Heart left ventricle (tissue), 16 donors: ENCODE measurements around the gene RPL38. TPM values are rescaled to one million over a fixed set of nuclear protein-coding genes. Genes with fewer than 3 reads are reported as not detected.
A peak's percentile ranks its signal among the peaks of the same experiment; 100 is the strongest.

ENCODE experiments used
- ATAC-seq, 4 donors: fragments of 200-7000 bp; cut with Tn5 transposase; one replicate each; pipeline ENCODE4 v1.9.1; 2020 to 2022; ENCODE audit warnings: moderate library complexity in 4 of 4, mild to moderate bottlenecking in 3 of 4, moderate number of reproducible peaks in 1 of 4
- DNase-seq, 5 donors: peaks; one replicate each; pipeline ENCODE4 v3.0.0-alpha.2; 2020
- H3K27ac ChIP-seq, 12 donors: fragments of 200-600 bp; sonication (generic) in 4 of 12; one replicate each; pipeline versions ENCODE4 v1.5.0 to v1.8.0; 2016 to 2022; ENCODE audit warnings: mild to moderate bottlenecking in 2 of 12
- H3K27me3 ChIP-seq, 9 donors: fragments of 200-600 bp; sonication (generic) in 2 of 9; one replicate each; pipeline versions ENCODE4 v1.5.1 to v1.8.0; 2016 to 2022; ENCODE audit warnings: mild to moderate bottlenecking in 3 of 9
- H3K36me3 ChIP-seq, 9 donors: fragments of 200-600 bp; sonication (generic) in 2 of 9; one replicate each; pipeline versions ENCODE4 v1.5.0 to v1.8.0; 2018 to 2022; ENCODE audit warnings: mild to moderate bottlenecking in 2 of 9
- H3K4me1 ChIP-seq, 12 donors: fragments of 200-600 bp; sonication (generic) in 4 of 12; one replicate each; pipeline versions ENCODE4 v1.5.0 to v1.8.0; 2016 to 2022; ENCODE audit warnings: mild to moderate bottlenecking in 3 of 12
- H3K4me3 ChIP-seq, 12 donors: fragments of 200-600 bp; sonication (generic) in 4 of 12; one replicate each; pipeline versions ENCODE4 v1.5.0 to v1.8.0; 2017 to 2022; ENCODE audit warnings: mild to moderate bottlenecking in 9 of 12, moderate library complexity in 4 of 12
- H3K9me3 ChIP-seq, 12 donors: fragments of 200-600 bp; sonication (generic) in 4 of 12; one replicate each; pipeline versions ENCODE4 v1.5.0 to v1.8.0; 2016 to 2022; ENCODE audit warnings: mild to moderate bottlenecking in 1 of 12
- CTCF ChIP-seq, 12 donors: fragments of 200-600 bp; sonication (generic) in 4 of 12; IDR thresholded peaks; one replicate each; pipeline versions ENCODE4 v1.5.0 to v1.8.0; 2018 to 2022; ENCODE audit warnings: antibody characterized with exemption in 12 of 12, mild to moderate bottlenecking in 5 of 12
- POLR2A ChIP-seq, 2 donors: fragments of 450-650 bp; IDR thresholded peaks; one replicate each; pipeline ENCODE4 v1.6.1; 2017; ENCODE audit warnings: antibody characterized with exemption in 2 of 2, mild to moderate bottlenecking in 2 of 2, moderate library complexity in 2 of 2
- WGBS, 4 donors: extraction: QIAGEN DNeasy Blood & Tissue Kit in 2 of 4; methylation state at CpG; one replicate each; pipeline versions ENCODE4 v1.1.5 to v1.1.7; 2013 to 2018; 5-methylcytosine and 5-hydroxymethylcytosine counted together
- intact Hi-C, 10 donors: fragments of 100-400 bp; cut with DNase I; formaldehyde crosslinking; loops; one replicate each; pipeline versions ENCODE4 v1.11.1 to v1.14.2; 2022
- polyA plus RNA-seq, 2 donors: library from polyadenylated mRNA; stranded (reverse); fragments of 200-250 nt; gene quantifications; one replicate each; pipeline ENCODE4 v1.2.3, GENCODE V29; 2013
- total RNA-seq, 9 donors: library from RNA; depleted of rRNA in 2 of 9; stranded (reverse); fragments of >200 nt in 2 of 9; fragmentation: NEBNext Ultra II Directional in 3 of 9; extraction: Animal tissue kit (Norgen Biotek cat#: 25700) in 3 of 9; gene quantifications; one replicate each; pipeline versions ENCODE4 v1.1.0 to v1.2.4, GENCODE V29; 2016 to 2023
- donor health status: ischemic (EF 13 %, LVEDD 7.1; RV severe dilation, severe dysfunction).
- donor health status: healthy with polysubstance abuse.
- donor health status: DM: no; HTN: yes; CAD: no.
- donor health status: DM: no; HTN: no; CAD: no.
- donor health status: ischemic (EF 25% LVEDD 6.9; RV normal size, moderate dysfunction).
- donor health status: ischemic (EF 25% LVEDD 5.7; RV mildly dilated, moderate dysfunction).
- donor health status: healthy.
- donor health status: DM: yes; HTN: yes; CAD: no.
- donor health status: ischemic (EF 35%, LVEDD 5.7; RV mildly dilated, moderate dysfunction).
- donor health status: nonischemic (EF 11% LVEDD 7.7; RV severe dilation, severe dysfunction).
- donor health status: DM: yes; HTN: yes; CAD: no.
- donor health status: PGD.
- donor health status: ischemic (EF 29% LVEDD 5.4; RV normal size, mild dysfunction).
- donor health status: nonischemic (EF 23%, LVEDD 6.1; RV moderate dilation, normal function).

Gene RPL38
- total and polyA plus RNA-seq, 11 donors, result 244 to 1,830 (median 740) TPM

- Histone ChIP-seq H3K27ac (no peak overlapping the region), H3K4me3 (no peak overlapping the region), H3K36me3 (no peaks in the 10 kb centered on the region), H3K4me1 (no peaks in the 10 kb centered on the region), H3K9me3 (no peaks in the 10 kb centered on the region), H3K27me3 (peaks cover 0 to 13% (median 0%) of the 10 kb centered on the region in 9 donors)
- ATAC-seq (no peak), DNase-seq (peak in 1 of 5 donors; percentile 1)
- WGBS, 4 donors, result 83 to 96% (median 91%) methylated on average over 8 to 9 of the region's 9 CpGs
- no peak for TF ChIP-seq POLR2A (IDR thresholded peaks at IDR 0.05)
- TF ChIP-seq CTCF (IDR thresholded peaks at IDR 0.05), result no peak
- intact Hi-C loops, result no loop called here
Observed at GRCh38 chr17:74157366-74157765, 46.1 kb upstream of the RPL38 start.

- H3K36me3 ChIP-seq, result no peaks in the 10 kb centered on the region
- TF ChIP-seq CTCF (IDR thresholded peaks at IDR 0.05) (no peak), POLR2A (IDR thresholded peaks at IDR 0.05) (no peak)
- H3K9me3 ChIP-seq, result no peaks in the 10 kb centered on the region
- no peaks in the 10 kb centered on the region for H3K4me1 ChIP-seq
- intact Hi-C loops, result no loop called here
- no peak for ATAC-seq
- peaks cover 0 to 19% (median 0%) of the 10 kb centered on the region in 9 donors for H3K27me3 ChIP-seq
- H3K27ac ChIP-seq, result no peak overlapping the region
- no peak overlapping the region for H3K4me3 ChIP-seq
- peak in 1 of 5 donors; percentile 4 for DNase-seq
Observed at GRCh38 chr17:74158761-74159160, 44.7 kb upstream of the RPL38 start.

- TF ChIP-seq POLR2A (IDR thresholded peaks at IDR 0.05) (no peak), CTCF (IDR thresholded peaks at IDR 0.05) (no peak)
- H3K4me3 ChIP-seq, result no peak overlapping the region
- ATAC-seq, result no peak
- H3K27ac ChIP-seq, result no peak overlapping the region
- no peaks in the 10 kb centered on the region for H3K4me1 ChIP-seq
- H3K36me3 ChIP-seq, result no peaks in the 10 kb centered on the region
- WGBS, 4 donors, result 86 to 93% (median 89%) methylated on average over 5 of the region's 5 CpGs
- peak in 1 of 5 donors; percentile 4 for DNase-seq
- peaks cover 0 to 19% (median 0%) of the 10 kb centered on the region in 9 donors for H3K27me3 ChIP-seq
- H3K9me3 ChIP-seq, result no peaks in the 10 kb centered on the region
- intact Hi-C loops, result no loop called here
Observed at GRCh38 chr17:74159226-74159840, 44.1 kb upstream of the RPL38 start.

- TF ChIP-seq POLR2A (IDR thresholded peaks at IDR 0.05) (no peak), CTCF (IDR thresholded peaks at IDR 0.05) (no peak)
- no peaks in the 10 kb centered on the region for H3K4me1 ChIP-seq
- no peak overlapping the region for H3K27ac ChIP-seq
- ATAC-seq, result no peak
- no peaks in the 10 kb centered on the region for H3K36me3 ChIP-seq
- H3K4me3 ChIP-seq, result no peak overlapping the region
- peak in 1 of 5 donors; percentile 11 for DNase-seq
- 60 to 73% (median 69%) methylated on average over 21 to 23 of the region's 23 CpGs for WGBS, 4 donors
- H3K9me3 ChIP-seq, result no peaks in the 10 kb centered on the region
- peaks cover 0 to 31% (median 0%) of the 10 kb centered on the region in 9 donors for H3K27me3 ChIP-seq
- intact Hi-C loops, result no loop called here
Observed at GRCh38 chr17:74160656-74161502, 42.6 kb upstream of the RPL38 start.
